C4-2B (cell line): ENCODE measurements around the gene MGME1.

Experiments used
- ZFX ChIP-seq: fragments of 450-650 bp; IDR thresholded peaks from 2 replicates; pipeline ENCODE4 v1.6.1; 2017
- TF ChIP-seq, protein P1 (sequence below): fragments of 450-650 bp; conservative IDR thresholded peaks from 2 replicates; pipeline ENCODE4 v1.5.1; 2017; ENCODE audit warnings: mild to moderate bottlenecking

DNA sequence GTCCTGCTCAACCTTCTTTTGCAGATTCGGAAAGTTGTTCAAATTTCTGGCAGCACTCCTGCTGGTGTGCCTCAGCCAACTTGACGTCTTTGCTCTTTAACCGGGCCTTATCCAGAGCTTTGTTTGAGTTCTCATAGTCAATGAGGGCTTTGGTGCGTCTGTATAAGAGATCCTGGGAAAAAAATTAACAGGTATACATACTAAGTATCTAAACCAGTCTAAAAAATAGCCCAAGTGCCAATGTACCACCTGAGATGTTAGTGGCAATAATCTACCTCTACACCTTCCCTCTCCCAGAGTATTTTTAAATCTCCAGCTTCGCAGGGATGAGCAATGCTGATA is 21.4 kb upstream of the MGME1 start:
- TF ChIP-seq, protein P1, sequence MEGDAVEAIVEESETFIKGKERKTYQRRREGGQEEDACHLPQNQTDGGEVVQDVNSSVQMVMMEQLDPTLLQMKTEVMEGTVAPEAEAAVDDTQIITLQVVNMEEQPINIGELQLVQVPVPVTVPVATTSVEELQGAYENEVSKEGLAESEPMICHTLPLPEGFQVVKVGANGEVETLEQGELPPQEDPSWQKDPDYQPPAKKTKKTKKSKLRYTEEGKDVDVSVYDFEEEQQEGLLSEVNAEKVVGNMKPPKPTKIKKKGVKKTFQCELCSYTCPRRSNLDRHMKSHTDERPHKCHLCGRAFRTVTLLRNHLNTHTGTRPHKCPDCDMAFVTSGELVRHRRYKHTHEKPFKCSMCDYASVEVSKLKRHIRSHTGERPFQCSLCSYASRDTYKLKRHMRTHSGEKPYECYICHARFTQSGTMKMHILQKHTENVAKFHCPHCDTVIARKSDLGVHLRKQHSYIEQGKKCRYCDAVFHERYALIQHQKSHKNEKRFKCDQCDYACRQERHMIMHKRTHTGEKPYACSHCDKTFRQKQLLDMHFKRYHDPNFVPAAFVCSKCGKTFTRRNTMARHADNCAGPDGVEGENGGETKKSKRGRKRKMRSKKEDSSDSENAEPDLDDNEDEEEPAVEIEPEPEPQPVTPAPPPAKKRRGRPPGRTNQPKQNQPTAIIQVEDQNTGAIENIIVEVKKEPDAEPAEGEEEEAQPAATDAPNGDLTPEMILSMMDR = no peak
- no peak for TF ChIP-seq ZFX
